CD4-positive, alpha-beta T cell treated with Interleukin-21 for 1 hour (primary cell): Measurements from ENCODE around the gene HLF.
A peak's percentile ranks its signal among the peaks of the same experiment; 100 is the strongest.

Experiments used
- DNase-seq: peaks from one replicate; pipeline ENCODE4 v3.0.0-alpha.2; 2020

Gene HLF

GRCh38 chr17:55258578-55259135 is 6.1 kb upstream of the HLF start:
- no peak for DNase-seq

DNA sequence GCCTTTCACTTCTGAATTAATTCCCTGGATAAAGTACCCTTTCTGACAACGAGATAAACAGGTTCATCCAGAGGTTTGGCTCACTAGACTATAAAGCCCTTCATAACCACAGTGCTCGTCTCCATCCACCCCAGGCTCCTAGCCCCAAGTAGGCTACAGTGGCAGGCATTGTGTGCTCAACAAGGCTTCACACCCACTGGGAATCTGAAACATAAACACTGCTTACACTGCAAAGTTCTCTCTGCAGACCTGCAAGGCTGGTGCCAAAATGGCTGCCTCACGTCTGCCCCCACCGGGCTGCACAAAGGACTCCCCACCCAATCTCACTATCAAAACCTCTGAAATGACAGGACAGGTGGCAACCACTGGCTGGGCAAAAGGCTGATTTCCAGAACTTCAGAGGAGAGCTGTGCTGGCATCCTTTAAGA is 5.1 kb upstream of the HLF start:
- DNase-seq: no peak

DNA sequence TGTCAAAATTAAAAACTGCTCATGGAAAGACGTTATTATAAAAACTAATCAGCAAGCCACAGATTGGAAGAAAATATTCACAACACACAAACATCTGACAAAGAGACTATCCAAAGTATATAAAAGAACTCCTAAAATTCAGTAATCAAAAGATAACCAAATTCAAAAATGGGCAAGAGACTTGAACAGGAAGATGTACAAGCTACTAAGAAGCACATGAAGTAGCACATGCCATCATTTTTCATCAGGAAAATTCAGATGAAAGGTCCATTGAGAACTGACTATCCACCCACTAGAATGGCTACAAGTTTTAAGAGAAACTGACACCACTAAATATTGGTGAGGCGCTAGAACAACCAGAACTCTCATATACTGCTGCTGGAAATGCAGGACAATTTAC is 3.4 kb upstream of the HLF start:
- DNase-seq: no peak

GRCh38 chr17:55263569-55264277 is 1.0 kb upstream of the HLF start:
- peak; percentile 24 for DNase-seq

DNA sequence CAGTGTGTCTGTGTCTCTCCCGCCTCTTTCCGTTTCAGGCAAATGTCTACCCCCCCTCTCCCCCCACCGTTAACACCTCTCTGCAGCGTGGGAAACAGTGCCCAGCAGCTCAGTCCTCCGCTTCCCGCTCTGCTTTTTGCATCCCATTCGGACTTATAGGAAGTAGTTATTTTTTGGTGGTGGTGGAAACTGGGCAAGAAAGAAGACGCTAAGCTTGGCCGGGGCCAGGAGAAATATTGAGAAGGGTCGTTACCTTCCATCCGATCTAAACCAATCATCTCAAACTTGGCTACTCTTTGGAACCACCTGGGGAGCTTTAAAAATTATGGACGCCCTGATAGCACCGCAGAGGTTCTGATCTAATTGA is 499 bp upstream of the HLF start:
- no peak for DNase-seq

DNA sequence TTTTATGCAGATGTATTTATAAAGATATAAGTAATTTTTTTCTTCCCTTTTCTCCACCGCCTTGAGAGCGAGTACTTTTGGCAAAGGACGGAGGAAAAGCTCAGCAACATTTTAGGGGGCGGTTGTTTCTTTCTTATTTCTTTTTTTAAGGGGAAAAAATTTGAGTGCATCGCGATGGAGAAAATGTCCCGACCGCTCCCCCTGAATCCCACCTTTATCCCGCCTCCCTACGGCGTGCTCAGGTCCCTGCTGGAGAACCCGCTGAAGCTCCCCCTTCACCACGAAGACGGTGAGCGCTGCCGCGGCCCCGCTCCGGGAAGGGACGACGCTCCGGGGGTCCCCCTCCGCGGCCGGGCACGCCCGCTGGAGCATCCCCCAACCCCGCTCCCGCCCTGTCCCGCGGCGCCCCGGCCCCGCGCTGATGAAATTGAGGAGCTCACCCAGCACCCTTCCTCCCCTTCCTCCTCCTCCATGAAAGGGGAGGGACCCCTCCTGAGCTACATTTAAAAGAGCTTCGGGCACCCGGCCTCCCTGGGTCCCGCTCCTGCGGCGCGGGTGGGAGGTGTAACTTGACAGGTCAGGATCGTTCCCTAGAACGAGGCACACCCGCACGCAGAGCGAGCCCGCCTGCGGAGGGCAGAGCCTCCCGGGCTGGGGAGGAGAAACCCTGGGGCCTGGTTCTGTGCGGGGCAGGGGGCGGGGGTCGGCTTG is 706 bp downstream of the HLF start:
- DNase-seq: peak; percentile 18

DNA sequence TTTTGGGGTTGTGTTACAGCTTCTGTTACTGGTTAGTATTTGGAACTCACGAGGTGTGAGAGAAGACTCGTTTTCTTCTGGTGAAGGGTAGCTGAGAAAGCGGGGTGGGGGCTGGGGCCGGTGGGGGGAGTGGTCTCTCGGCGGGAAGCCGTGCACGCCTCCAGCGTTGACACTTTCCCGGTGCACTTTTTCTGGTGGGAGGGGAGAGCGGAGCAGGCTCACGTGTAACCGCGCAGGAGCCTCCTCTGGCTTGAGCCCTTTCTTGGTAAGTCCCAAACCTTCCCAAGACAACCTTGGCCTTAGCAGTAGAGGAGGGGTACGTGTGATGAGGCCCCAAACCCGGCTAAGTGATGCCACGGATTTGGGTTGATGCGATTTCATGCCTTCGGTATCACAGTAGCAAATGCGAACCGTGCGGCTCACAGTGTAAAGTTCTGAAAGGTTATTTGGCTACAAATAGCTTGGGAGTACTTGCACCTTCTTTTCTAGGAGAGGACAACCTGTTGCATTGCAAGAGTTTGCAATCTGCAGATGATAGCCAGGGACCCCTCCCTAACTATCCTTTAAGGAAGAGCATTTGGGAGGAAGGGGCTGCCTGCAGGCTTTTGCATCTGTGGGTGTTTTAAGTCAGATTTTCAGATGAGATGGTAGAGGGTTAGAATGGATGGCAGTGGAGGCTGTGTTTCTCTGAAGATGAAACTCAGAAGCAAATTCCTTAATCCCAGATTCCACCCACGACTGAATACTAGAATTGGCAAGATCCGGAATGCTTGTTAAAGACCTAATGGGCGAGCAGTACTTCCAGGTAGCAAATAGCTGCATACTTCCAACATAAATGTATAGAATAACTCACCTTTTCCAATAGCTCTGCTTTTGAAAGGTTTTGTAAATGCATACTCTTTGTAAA is 1.5 kb downstream of the HLF start:
- DNase-seq: peak; percentile 11

DNA sequence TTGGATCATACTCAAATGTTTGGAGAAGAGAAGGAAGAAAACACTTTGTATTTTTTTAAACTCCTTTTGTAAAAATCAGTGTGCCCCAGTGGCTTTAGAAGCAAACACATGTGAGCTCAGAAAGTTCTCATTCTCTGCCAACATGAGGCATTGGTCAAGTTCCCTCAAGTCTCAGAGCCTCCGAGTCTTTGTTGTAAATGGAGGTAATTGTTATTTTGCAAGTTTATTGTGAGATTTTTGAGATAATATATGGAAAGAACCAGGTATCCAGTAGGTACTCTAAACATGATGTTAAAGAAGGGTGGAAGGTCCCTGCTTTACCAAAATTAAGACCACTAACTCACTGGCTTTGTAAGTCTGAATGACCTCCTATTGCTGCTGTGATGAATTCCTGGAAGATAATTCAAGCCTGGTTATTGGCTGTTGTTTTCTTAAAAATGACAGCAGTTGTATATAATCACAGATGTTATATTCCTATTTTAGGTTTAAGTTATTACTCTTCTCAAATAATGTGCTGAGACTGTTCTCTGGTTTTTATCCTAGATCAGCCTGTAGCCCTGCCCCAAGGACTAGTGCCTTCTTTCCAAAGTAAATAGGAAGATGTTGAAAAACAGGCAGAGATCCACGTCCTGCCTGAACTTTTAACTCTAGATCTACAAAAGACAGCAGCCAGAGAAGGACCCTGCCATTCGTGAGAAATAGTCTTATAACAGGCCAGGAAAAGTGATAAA is 2.4 kb downstream of the HLF start:
- DNase-seq: no peak

- no peak for DNase-seq
Measured at GRCh38 chr17:55267777-55268648, 3.3 kb downstream of the HLF start.

- DNase-seq: no peak
Measured at GRCh38 chr17:55268649-55269480, 4.1 kb downstream of the HLF start.

GRCh38 chr17:55269894-55270293 is 5.1 kb downstream of the HLF start:
- no peak for DNase-seq

DNA sequence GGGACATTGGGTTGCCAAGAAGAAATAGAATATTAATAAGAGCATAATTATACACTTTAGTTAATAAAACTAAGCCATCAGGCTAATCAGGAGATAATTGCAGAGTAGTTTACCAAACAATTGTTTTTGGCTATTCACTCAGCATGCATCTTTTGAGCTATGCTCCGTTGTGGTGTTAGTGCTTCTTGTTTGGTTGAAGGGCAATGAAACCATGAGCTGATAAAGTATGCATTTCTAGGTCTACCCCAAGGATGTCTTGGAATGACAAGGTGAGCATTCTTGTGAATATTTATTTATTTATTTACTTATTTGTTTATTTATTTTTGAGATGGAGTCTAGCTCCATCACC is 6.4 kb downstream of the HLF start:
- no peak for DNase-seq

- no peak for DNase-seq
Measured at GRCh38 chr17:55271958-55272710, 7.4 kb downstream of the HLF start.

- no peak for DNase-seq
Measured at GRCh38 chr17:55272711-55273578, 8.2 kb downstream of the HLF start.

DNA sequence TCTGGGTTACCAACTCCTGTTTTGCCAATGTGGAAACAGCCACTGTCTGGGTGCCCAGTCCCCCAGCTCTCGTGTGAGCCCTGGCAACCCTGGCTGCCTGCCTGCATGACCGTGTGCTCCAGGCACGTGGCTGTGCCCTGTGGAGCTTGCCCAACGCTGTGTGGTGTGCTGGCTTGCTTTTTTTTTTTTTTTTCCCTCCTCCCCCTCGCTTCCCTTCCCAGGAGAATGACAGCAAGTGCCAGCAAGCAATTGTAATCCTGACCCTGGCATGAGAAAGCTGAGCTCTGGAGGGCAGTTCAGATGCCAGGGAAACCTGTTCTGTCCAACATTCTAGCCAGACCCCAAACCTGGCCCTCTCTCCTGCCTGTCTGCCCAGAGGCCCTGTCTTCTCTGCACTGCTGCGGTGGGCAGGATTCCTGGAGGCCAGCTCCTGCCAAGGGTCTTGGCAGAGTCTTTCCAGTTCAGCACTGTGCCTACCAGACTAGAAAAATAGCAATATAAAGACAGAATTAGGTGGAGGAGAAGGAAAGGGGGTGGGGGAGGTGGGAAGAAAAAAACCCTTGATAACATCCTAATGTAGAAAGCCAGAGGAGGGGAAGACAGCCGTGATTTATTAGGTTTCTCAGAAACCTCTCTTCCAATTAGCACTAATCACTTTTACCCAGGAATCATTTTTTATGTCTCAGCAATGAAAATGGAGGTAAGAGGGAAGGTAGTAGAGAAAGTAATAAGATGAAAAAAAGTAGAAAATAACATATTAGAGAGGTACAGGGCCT is 9.0 kb downstream of the HLF start:
- DNase-seq: no peak

GRCh38 chr17:55274355-55275255 is 9.8 kb downstream of the HLF start:
- DNase-seq: no peak
